Fibroblast of villous mesenchyme (primary cell): ENCODE data around the gene SULT4A1. TPM values are rescaled to one million over a fixed set of nuclear protein-coding genes. Genes with fewer than 3 reads are reported as not detected.
A peak's percentile ranks its signal among the peaks of the same experiment; 100 is the strongest.

ENCODE experiments used
- DNase-seq: peaks from one replicate; pipeline ENCODE4 v3.0.0-alpha.2; 2010; ENCODE audit warnings: low read depth
- H3K4me3 ChIP-seq: 2 replicates; pipeline ENCODE4 v1.5.1; 2011; ENCODE audit warnings: low read depth, mild to moderate bottlenecking, low read length
- total RNA-seq: library from RNA; depleted of rRNA; stranded (reverse); fragments of >200 nt; gene quantifications from 2 replicates; pipeline ENCODE4 v1.2.3, GENCODE V29; 2012
- TF ChIP-seq, protein P1 (sequence below): IDR thresholded peaks from 2 replicates; pipeline ENCODE4 v1.5.1; 2012; ENCODE audit warnings: low read depth, mild to moderate bottlenecking, low read length; ENCODE audit not compliant: insufficient read depth

SULT4A1 gene
- total RNA-seq, 1 donor, result not detected

DNA sequence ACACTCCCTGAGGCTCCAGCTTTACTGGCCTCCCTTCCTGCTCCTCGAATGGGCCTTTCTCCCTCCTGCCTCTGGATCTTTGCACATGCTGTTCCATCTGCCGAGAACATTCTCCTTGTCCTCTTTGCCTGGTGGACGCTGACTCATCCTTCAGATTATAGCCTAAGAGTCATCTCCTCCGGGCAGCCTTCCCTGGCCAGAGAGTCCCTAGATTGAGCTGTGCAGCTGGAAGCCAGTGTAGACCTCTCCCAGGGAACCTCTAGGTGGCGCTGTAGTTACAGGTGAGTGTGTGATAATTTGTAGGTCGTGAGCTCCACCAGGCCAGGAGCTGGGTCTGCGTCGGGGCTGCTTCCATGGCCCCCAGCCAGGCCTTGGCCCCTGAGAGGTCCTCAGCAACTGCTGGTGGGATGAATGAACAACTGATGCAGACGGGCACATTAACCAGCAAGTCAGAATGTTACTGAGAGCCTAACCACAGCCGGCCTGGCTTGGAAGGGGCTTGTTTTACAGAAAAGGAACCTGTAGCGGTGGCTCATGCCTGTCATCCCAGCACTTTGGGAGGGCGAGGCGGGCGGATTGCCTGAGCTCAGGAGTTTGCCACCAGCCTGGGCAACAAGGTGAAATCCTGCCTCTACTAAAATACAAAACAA lies 20.8 kb upstream of the SULT4A1 start:
- TF ChIP-seq, protein P1, sequence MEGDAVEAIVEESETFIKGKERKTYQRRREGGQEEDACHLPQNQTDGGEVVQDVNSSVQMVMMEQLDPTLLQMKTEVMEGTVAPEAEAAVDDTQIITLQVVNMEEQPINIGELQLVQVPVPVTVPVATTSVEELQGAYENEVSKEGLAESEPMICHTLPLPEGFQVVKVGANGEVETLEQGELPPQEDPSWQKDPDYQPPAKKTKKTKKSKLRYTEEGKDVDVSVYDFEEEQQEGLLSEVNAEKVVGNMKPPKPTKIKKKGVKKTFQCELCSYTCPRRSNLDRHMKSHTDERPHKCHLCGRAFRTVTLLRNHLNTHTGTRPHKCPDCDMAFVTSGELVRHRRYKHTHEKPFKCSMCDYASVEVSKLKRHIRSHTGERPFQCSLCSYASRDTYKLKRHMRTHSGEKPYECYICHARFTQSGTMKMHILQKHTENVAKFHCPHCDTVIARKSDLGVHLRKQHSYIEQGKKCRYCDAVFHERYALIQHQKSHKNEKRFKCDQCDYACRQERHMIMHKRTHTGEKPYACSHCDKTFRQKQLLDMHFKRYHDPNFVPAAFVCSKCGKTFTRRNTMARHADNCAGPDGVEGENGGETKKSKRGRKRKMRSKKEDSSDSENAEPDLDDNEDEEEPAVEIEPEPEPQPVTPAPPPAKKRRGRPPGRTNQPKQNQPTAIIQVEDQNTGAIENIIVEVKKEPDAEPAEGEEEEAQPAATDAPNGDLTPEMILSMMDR, result peak; percentile 68
- H3K4me3 ChIP-seq, result no peak overlapping the region
- DNase-seq, result peak; percentile 68

DNA sequence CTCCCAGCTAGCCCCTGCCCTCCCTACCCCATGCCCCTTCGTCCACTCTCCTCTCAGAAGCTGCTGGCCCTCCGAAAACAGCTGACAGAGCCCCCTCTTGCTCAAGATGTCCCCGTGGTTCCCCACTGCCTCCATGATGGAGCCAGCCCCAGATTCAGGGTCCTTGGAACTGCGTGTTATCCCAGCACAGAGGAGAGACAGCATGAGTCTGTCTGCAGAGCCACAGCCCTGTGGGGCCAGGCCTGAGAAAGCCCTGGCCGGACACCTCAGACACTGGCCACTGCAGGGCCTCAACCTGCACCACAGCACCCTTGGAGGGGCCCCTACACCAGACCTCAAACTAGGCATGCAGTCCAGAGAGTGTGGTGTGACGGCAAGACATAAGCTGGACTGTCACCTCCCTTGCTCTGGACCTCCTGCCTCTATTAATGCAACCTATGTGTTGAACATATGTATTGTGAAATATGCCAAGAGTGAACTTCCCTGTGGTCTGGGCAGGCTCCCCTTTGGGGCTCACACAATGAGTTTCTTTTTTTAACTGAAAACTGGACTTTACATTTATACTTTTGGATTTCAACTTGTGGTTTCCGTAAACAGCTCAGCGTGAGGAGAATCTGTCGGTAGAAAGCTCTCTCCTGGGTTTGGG lies 19.9 kb upstream of the SULT4A1 start:
- DNase-seq, result no peak
- H3K4me3 ChIP-seq, result no peak overlapping the region
- TF ChIP-seq, protein P1, result no peak

GRCh38 chr22:43881091-43882061 lies 19.1 kb upstream of the SULT4A1 start:
- DNase-seq, result no peak
- TF ChIP-seq, protein P1, result no peak
- no peak overlapping the region for H3K4me3 ChIP-seq

GRCh38 chr22:43880541-43880991 lies 18.3 kb upstream of the SULT4A1 start:
- no peak for DNase-seq
- TF ChIP-seq, protein P1, result no peak
- H3K4me3 ChIP-seq, result no peak overlapping the region

- DNase-seq, result no peak
Observed at GRCh38 chr22:43879901-43880540, 17.7 kb upstream of the SULT4A1 start.

More at GRCh38 chr22:43879901-43880540, 17.7 kb upstream of the SULT4A1 start:
- TF ChIP-seq, protein P1, result no peak
- H3K4me3 ChIP-seq, result no peak overlapping the region
